Retina (tissue), 1 donor: ENCODE data around the gene DCHS1.

Experiments used
- DNase-seq: peaks from one replicate; pipeline ENCODE4 v3.0.0-alpha.2; 2016

Gene DCHS1

DNA sequence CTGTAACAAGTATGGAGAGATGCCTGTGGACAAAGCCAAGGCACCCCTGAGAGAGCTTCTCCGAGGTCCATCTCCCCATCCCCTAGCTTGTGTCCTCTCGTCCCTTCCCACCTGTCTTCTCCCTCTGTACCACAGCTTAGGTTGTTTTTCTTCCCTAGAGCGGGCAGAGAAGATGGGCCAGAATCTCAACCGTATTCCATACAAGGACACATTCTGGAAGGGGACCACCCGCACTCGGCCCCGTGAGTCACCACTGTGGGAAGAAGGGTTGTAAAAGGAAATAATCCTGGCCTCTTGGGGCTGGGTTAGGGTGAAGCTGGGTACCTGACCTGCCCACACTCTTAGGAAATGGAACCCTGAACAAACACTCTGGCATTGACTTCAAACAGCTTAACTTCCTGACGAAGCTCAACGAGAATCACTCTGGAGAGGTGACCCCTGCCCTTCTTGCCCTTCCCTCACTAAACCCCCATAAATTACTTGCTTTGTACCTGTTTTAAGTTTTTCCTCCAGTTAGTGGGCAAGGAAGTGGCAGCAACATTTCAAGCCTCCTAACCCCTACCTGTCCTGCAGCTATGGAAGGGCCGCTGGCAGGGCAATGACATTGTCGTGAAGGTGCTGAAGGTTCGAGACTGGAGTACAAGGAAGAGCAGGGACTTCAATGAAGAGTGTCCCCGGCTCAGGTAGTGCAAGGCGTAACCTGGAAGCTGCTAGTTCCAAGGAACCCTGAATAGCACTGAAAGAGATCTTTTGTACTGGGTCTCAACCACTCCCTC, 46.7 kb downstream of the DCHS1 start:
- DNase-seq: no peak

GRCh38 chr11:6608011-6608410, 47.6 kb downstream of the DCHS1 start:
- DNase-seq: no peak

DNA sequence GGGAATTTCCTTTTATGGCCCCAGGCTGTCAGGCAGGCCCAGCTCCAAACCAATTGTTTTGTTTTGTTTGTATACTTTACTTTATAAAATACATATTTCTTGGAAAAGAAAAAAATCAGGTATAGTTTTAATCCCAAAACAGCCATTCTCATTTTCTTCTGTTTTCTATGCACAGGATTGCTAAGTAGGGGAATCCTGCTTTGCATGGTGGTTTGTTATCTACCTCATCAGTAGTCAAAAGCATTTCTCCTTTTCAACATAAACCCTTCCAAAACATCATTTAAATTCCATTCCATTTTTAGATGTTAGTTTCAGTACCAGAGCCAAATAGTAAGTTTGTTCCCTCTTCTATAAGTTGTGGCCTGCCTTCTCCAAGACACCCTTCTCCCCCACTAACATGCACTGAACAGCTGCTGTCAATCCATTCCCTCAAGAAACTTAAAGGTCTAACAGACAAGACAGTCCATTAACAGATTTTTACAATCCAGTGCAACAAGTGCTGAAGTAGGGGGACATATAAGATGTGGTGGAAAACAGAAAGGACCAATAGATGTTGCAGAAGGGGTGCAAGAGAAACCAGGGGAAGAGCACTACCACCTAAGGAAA, 48.3 kb downstream of the DCHS1 start:
- DNase-seq: no peak

DNA sequence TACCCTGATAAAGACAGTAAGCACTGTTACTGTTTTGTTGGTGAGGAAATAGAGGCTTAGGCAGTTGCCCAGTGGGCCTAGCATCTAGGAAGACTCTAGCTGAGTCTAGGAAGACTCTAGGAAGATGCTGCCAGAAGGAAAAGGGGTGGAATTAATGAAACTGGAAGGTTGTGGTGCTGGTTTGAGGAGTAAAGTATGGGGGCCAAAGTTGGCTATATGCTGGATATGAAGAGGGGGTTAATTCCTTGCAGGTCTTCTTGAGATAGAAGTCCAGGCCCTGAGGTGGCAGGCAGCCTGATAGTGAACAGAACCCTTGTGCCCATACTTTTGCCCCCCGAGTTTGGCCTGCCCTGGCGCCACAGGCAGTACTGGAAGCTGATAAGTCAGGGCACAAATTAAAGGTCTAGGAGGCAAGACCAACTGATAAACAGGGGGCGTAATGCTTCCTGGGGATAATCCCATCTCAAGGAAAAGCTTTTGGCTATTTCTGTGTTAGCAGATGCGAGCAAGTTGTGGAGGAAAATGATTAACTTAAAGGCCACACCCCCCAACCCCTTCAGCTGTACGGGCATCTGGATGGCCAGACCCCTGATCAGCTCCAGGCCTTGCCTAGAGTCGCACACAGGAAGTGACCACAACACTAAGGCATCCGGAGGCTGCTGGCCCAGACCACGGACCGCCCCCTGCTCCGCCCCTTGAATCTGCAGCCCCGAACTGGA, 49.0 kb downstream of the DCHS1 start:
- peak; percentile 80 for DNase-seq

DNA sequence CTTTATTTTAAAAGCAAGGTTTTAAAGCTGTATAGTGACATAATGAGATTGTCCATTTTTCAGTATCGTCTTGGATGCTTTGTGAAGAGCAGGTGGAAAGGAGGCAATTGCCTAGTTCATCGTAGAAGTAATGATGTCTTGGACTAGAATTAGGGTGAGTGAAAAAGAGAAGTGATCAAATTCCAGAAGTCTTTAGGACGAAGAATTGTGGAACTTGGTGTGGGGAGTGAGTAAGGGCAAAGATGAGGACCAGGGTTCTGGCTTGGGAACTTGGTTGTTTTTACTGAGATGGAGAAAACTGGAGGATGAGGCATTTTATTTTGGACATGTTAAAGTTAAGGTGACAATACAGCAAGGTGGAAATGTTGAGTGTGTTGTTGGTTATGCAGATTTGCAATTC, 50.8 kb downstream of the DCHS1 start:
- DNase-seq: no peak

GRCh38 chr11:6604081-6604626, 51.5 kb downstream of the DCHS1 start:
- peak; percentile 78 for DNase-seq

GRCh38 chr11:6603287-6604080, 52.1 kb downstream of the DCHS1 start, which contains the start of the genes ILK and RRP8:
TSS of gene ILK (plus strand) at chr11:6603774. CDS start at chr11:6604272, 498 bp downstream.
TSS of gene RRP8 (minus strand) at chr11:6603616. CDS start at chr11:6603502, 114 bp downstream.
- peak; percentile 95 for DNase-seq

DNA sequence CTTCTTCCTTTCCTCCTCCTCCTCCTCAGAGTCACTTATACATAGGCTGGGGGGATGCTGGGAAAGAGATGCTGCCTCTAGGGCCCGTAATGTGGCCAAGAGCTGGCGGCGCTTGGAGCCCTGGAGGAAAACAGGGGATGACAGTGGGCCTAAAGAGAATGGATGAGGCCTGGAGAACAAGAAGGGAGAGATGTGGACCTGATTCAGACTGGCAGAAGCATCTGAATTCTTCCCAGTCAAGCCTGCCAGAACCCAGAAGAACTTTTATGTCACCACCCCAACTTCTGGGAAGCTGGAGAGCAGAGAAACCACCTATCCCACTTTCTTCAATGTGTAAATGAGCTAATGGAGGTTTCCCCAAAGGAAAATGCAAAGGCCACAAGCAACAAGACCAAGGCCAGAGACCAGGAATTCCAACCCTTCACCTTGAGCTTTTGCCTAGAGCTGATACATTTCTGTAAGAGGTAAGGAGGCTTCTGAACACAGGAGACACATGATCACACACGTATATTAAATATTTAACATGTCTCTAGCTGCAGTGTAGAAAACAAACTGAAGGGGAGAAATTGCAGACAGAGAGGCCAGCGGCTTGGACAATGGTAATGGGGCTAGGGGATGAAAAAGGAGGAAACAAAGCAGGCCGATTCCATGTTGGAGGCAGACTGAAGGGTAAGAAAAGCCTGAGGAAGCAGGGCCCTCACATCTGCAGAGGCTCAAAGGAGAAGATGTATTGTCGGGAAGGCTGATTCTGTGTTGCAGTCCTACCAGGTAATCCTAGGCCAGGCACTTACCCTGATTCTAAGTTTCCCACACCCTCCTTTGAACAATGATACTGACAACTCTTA, 53.3 kb downstream of the DCHS1 start:
- DNase-seq: no peak

GRCh38 chr11:6601041-6601461, 54.6 kb downstream of the DCHS1 start:
- no peak for DNase-seq

DNA sequence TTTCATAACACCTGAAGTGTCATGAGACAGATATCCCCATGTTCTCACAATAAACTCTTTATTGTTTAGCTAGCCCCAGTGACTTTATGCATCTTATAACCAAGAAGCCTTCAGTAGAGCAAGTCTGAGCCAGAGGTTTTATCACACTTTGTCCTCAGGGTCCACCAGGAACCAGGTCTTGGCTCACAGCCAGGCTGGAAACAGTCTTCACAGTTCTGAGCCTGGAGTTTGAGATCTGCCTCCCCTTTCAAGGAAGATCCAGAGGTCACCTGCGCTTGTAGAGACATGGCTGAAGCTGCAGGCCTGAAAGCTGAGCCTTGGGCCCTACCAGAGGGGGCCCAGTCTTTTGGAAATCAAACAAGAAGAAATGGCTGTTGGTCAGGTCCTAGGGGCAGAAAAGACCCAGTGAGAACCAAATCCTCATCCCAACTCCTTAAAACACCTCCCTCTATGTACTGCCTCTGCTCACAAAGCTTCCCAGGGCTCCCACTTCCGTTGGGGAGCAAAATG, 55.7 kb downstream of the DCHS1 start:
- DNase-seq: no peak

GRCh38 chr11:6599449-6599848, 56.2 kb downstream of the DCHS1 start:
- no peak for DNase-seq

DNA sequence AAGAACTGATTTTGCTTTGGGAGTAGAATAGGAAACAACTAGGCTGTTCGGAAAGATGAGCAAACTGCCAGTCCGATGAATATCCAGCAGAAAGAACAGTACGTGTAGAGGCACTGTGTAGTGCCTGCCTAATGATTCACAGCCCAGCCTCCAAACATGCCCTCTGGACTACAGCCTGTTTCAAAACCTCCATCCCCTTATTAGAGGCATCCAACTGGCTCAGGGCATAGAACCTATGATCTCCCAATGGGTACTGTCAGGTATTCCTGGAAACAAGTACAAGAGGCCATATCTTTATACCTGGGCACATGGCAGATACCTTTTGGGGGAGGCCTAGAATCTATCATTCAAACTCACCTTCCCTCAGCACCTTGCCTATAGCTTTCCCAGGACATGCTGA, 57.1 kb downstream of the DCHS1 start:
- no peak for DNase-seq

GRCh38 chr11:6596239-6596877, 59.3 kb downstream of the DCHS1 start:
- DNase-seq: no peak

- no peak for DNase-seq
These were observed 61.4 kb downstream of the DCHS1 start for GRCh38 chr11:6594142-6594768.

GRCh38 chr11:6588018-6588417, 67.6 kb downstream of the DCHS1 start:
- DNase-seq: no peak

GRCh38 chr11:6587360-6587953, 68.2 kb downstream of the DCHS1 start:
- DNase-seq: no peak

- peak; percentile 22 for DNase-seq
These were observed 68.9 kb downstream of the DCHS1 start for GRCh38 chr11:6586434-6587359.

DNA sequence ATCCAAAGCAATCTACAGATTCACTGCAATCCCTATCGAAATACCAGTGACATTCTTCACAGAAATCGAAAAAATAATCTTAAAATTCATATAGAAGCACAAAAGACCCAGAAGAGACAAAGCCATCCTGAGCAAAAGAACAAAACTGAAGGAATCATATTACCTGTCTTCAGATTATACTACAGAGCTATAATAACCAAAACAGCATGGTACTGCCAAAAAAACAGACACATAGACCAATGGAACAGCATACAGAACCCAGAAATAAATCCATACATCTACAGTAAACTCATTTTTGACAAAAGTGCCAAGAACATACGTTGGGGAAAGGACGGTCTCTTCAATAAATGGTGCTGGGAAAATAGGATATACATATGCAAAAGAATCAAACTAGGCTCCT, 71.1 kb downstream of the DCHS1 start:
- no peak for DNase-seq

DNA sequence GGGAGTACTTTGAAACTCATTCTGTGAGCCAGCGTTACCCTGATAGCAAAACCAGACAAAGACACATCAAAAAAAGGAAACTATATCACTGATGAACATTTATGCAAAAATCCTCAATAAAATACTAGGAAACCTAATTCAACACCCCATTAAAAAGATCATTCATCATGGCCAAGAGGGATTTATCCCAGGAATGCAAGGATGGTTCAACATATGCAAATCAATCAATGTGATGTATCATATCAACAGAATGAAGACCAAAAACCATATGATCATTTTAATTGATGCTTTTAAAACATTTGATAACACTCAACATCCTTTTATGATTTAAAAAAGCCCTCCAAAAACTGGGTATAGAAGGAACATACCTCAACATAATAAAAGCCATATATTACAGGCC, 72.0 kb downstream of the DCHS1 start:
- DNase-seq: no peak
